NT2/D1 (cell line): ENCODE measurements around the gene RPUSD4.

Source experiments
- SUZ12 ChIP-seq: IDR thresholded peaks from 2 replicates; pipeline ENCODE4 v1.6.1; 2011; ENCODE audit not compliant: insufficient read length, insufficient read depth; ENCODE audit errors: extremely low read depth
- ZNF274 ChIP-seq: IDR thresholded peaks from 2 replicates; pipeline ENCODE4 v1.6.1; 2011; ENCODE audit warnings: mild to moderate bottlenecking, low read depth, low read length

DNA sequence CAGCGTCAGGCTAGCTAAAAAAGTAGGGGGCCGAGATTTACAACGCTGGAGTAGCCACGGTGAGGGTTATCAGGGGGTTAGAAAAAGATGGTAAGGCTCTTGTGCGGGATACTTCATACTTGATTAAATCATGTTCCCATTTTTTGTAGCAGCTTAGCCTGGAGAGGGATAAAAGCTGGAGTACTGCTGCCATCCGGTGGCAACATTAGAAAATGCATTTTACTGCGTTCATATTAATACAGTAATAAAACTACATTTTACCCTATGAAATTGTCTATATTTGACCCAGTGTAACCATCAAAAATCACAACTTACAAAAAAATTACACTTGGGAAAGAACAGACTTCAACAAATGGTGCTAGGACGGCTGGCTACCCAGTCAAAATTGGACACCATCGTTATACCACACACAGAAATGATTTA lies 17.3 kb downstream of the RPUSD4 start:
- TF ChIP-seq SUZ12 (no peak), ZNF274 (no peak)
